Activated effector memory CD4-positive, alpha-beta T cell treated with anti-CD3 and anti-CD28 coated beads, Interleukin-2, amount 50 U/mL, for 16 hours (primary cell): ENCODE measurements around the gene KCNQ2.
"Not testable (repeated sequence)": the region's sequence is repeated elsewhere in the genome, so short reads cannot be mapped to it uniquely, and the experiment has no call there.

Experiments used
- DNase-seq: peaks from one replicate; pipeline ENCODE4 v3.0.0-alpha.2; 2020

KCNQ2 gene

DNA sequence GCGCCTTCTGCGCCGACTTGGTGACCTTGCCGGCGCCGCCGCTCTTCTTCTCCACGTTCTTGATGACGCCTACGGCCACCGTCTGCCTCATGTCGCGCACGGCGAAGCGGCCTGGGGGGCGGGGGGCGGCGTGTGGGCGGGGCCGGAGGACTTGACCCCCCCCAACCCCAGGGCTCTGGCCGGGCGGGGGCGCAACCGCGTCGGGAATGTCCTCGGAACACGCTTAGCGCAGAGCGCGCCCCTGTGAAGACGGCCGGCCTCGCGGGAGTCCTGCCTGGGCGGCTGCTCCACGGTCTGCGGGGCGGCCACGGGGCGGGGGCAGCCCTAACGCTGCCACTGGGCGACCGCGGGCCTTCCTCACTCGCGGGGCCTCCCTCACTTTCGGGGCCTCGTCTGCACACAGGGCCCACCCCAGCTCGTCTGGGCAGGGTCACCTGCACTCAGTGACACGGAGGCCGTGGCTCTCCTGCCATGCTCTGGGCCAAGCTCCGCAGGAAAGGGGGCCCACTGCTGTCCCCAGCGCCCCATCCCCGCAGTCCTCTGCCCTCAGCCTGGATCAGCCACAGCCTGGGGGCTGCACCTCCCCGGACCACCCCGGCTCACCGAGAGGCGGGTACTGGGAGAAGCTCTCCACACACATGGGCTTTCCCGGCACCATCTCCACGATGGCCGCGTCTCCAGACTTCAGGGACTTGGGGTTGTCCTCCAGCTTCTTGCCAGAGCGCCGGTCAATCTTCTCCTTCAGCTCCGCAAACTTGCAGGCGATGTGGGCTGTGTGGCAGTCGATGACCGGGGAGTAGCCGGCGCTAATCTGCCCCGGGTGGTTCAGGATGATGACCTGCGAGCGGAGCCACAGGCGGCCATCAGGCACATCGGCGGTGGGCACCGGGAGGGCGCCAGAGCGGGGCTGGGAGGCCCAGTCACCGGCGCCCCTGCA lies 16.1 kb upstream of the KCNQ2 start:
- DNase-seq: no peak

- DNase-seq: no peak
These were observed 15.4 kb upstream of the KCNQ2 start for GRCh38 chr20:63487781-63488241.

- DNase-seq: no peak
These were observed 14.8 kb upstream of the KCNQ2 start for GRCh38 chr20:63487116-63487764.

DNA sequence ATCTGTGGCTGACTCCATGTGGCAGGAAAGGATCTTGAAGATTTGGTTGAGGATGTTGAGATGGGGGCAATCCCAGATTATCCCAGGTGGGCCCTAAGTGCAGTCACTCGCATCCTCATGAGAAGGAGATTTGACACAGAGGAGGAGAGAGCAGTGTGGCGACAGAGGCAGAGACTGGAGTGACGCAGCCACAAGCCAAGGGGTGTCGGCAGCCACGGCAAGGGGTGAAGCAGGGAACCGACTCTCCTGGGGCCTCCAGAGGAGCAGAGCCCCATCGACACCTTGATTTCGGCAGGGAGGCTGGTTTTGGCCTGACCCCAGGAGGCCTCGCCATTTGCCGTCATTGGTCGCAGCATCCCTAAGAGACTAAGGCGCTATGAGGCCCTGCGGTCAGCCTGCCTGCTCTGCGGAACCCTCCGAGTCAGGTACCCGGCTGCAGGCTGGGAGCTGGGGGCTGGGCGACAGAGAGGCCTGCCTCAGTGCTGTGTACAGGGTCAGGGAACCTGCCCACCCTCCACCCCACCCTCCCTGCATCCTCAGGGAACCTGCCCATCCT lies 13.9 kb upstream of the KCNQ2 start:
- DNase-seq: no peak

DNA sequence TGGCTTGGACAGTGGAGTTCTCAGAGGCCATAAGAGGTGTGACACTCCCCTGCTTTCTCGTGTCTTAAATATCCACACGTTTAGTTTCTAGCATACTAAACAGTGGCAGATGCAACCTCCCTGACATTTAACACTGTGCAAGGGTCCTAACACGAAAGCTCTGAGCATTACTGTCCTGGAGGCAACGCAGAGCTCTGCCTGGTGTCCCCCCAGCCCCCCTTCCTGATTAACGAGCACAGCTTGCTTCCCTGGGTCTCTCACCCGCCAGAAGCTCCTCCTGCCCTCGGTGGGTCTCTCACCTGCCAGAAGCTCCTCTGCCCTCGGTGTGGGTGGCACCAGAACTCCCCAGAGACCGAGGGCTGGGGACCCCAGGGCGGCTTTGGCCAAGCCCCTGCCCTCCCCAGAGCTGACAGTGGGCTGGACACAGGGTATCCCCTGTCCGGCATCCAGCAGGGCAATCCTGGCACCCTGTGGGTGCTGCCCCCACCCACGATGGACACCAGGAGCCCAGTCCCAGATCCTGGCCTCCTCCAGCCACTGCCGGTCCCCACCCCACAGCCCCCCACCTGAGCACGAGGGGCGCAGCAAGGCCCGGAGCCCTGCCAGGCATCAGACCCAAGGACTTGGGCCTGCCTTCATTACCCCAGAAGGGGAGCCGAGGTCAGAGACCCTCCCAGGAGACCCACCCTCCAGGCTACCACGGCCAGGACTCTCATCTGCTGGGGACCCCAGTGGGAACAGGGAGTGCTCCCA lies 12.4 kb upstream of the KCNQ2 start:
- DNase-seq: no peak

DNA sequence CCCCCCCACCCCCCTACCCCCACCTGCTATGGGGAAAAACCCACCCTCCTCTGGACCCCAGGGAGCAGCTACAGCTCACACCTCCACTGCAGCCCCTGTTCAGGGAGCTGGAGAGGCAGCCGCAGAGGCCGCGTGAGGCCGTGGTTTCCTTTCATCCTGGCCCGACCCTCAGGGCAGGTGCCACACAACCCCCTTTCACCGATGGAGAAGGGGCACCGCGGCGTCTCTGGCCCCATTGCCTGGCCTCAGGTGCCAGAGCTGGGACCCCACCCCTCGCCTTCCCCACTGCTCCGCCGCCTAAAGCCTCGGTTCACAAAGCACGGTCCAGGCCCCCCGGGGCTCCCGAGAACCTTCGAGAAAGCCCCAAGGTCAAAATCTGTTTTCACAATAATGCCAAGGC lies 11.8 kb upstream of the KCNQ2 start:
- no peak for DNase-seq

GRCh38 chr20:63483834-63484233 lies 11.4 kb upstream of the KCNQ2 start:
- DNase-seq: no peak

DNA sequence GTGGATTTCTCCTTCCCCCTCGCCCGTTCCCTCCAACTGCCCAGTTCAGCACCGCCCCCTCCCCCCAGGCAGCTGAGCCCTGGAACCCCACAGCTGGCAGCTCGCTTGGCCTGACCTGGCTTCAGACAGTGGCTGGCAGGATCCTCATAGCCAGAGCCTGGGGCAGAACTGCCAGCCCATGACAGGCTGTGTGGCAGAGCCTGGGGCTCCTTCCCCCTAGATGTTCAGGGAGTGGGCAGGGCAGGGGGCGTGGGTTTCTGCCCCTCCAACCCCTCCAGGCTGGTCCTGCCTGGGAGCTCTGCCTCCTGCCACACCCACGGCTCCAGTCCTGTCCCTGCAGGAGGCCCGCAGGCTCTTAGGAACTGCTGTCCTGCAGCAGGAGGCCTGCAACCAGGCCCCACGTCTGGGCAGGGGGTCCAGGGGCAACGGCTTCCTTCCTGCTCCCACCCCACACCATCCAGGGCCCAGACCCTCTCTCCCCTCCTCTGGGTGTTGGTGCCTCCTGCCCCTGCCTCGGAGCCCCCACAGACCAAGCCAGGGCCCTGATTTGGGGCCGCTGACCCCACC lies 9.6 kb upstream of the KCNQ2 start:
- no peak for DNase-seq

- no peak for DNase-seq
These were observed 9.0 kb upstream of the KCNQ2 start for GRCh38 chr20:63481503-63481902.

DNA sequence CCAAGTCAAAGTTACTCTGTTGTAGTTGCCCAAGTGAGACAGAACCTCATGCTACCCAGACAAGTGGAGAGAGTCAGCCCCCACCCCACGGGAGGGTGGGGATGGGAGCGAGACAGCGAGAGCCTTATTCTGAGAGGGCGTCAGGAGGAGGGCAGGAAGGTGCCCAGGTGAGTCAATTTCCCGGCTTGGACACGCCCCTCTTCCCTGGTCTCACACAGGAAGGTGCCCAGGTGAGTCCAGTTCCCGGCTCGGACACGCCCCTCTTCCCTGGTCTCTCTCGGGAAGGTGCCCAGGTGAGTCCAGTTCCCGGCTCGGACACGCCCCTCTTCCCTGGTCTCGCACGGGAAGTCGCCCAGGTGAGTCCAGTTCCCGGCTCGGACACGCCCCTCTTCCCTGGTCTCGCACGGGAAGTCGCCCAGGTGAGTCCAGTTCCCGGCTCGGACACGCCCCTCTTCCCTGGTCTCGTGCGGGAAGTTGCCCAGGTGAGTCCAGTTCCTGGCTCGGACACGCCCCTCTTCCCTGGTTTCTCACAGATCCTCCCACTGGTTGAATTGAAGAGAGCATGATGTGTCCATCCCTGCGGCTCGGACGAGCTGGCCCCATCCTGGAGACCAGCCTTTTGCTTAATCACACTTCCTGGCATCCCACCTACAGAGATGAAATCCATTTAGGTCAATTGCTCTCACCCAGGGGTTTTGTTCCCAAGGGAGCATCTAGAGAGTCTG lies 7.4 kb upstream of the KCNQ2 start:
- DNase-seq: not testable (repeated sequence)

DNA sequence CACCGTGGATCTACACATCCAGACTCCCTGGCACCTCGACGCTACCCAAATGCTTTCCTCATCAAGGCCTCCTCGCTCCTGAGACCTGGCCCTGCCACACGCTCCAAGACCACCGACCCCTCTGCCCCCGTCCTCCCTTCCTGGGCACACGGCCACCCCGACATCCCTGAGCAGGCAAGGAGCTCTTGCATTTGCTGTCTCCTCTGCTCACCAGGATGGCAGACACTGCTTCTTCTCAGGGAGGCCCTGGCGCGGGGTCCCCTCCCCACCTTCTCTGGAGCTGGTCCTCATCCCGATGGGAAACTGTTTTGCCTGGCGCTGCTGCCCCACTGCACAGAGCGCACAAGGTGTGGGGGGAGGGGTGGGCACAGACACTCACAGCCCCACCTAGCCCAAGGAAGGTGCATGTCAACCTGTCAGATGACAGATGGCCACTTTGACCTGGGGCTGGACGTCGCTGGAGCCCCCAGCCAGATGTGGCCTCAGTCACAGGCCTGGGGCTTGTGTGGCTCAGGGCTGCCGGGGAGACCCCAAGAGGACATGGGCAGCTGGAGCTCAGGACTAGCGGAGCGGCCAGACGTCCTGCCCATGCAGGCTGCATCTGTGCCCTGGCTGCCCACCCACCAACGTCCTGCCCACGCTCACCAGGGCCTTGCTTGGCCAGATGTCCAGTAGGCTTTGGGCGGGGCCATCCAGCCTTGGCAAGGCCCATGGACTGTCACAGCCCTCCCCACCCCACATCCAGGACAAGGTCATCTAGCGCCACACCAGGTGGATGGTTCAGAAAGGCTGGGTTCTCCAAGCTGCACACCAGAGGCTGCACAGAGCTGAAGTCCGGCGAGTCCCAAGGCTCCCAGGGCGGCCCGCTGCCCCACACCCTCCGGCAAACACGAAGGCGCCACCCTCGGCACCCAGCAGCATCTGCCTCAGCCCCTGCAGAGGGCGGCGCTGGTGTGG lies 6.2 kb upstream of the KCNQ2 start:
- no peak for DNase-seq

DNA sequence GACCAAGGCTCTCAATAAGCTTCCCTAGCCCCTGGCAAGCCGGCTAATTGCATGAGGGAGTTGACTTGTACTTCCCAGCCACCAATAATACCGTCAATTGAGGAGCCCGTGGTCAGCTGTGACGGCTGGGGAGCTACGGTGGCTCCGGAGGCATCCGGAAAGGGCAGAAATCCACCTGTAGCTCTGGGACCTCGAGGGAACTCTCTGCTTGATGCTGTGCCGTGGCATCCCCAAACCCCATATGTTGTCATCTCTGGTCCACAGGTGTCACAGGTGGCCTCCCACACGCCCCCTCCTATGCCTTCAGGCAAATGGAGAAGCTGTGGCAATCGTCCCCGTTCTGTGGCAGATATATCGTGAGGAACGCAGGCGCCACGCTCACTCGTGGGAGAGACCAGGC lies 5.5 kb upstream of the KCNQ2 start:
- DNase-seq: no peak

GRCh38 chr20:63477061-63477616 lies 4.7 kb upstream of the KCNQ2 start:
- DNase-seq: no peak

DNA sequence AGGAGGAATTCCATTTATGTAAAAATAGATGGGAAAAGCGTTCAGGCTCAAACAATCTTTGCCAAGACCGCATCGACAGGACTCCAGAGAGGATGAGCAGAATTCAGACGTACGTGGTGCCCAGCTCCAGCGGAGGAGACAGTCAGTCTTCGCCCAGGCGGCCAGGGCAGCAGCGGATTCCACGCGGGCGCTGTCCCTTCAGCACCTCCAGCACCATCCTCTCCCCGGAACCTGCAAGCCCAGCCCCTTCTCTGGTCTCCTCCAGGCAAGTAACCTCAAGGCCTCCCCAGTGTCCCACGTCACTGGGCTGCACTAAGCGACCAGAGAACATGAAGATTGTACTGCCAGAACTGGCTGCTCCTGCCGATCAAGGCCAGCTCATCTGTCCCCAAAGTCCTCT lies 2.8 kb upstream of the KCNQ2 start:
- DNase-seq: no peak

DNA sequence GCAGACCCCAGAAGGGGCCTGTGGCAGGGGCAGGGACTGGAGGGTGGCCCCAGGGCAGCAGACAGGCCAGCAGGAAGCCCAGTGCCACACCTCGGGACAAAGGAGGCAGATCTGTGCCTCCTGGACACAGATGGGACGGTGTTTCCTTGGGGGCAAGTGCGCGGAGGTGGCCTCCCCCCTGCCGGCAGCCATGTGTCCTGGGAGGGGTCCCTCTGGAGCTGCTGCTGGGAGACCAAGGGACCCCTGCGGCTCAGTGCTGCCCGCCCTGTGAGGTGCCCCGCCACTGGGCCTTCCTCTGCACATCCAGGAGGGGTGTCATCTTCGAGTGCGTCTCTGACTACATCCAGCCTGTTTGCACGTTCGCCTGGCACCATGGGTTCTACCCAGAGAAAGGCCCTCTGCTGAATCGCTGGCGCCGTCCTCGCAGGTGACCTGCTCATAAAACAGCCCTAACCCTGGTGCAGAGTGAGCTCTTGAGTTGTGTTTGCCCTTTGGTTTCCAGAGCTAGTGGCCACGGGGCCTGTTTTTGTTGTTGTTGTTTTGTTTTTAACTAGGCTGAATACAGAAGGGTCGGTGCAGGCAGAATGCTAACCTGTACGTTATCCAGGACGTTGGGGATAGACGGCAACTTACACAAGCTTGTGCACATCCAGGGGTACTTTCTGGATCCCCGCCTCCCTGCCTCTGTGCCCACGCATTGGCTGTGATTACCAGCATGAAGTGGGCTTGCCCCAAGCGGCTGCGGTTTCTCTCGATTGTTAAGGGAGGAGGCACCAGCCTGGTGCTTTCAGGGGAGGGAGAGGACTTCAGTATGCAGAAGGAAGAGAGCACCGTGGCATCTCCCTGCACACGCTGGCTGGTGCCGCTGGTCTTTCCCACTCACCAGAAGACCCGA lies 1.3 kb upstream of the KCNQ2 start:
- DNase-seq: no peak

GRCh38 chr20:63472862-63473390 lies 471 bp upstream of the KCNQ2 start:
- DNase-seq: no peak

- no peak for DNase-seq
These were observed 806 bp downstream of the KCNQ2 start for GRCh38 chr20:63471717-63471980.

DNA sequence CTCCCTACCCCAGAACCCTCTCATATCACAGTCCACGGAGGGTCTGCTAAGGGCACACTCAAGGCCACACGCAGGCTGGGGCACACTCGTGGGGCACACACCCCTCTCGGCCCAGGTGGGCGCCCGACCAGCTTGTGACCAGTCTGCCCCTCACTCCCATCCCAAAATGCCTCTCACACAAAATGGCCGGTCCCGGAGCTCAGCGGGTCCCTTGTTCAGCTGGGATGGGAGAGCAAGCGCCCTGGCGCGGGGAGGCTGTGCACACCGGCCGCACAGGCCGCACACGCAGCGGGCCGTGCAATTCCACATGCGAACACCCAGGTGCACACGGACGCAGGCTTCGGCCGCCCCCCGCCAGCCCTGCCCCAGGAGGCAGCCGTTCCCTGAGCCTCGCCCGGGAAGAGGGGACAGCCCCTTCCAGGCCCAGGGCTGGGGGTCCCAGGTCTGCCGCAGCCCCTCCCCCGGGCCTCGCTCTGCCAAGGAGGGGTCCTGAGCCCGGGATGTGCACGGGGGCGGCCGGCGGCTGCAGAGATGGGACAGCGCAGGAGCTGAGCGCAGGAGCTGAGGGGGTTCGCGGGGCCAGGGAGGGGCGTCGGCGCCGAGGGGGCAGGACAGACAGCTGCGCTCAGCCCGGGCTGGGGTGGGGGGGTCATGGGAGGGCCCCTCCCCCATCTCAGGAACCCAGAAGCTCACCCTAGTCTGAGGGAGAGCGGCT lies 1.3 kb downstream of the KCNQ2 start:
- DNase-seq: no peak

GRCh38 chr20:63470410-63470809 lies 2.0 kb downstream of the KCNQ2 start:
- no peak for DNase-seq
